HepG2 (cell line): Measurements from ENCODE around the gene TMEM100. TPM values are rescaled to one million over a fixed set of nuclear protein-coding genes. Genes with fewer than 3 reads are reported as not detected.
A peak's percentile ranks its signal among the peaks of the same experiment; 100 is the strongest.

ENCODE experiments used
- AGO1 ChIP-seq: fragments of 200-400 bp; formaldehyde crosslinking; IDR thresholded peaks from 2 replicates; pipeline ENCODE4 v1.6.1; 2017; ENCODE audit warnings: mild to moderate bottlenecking, low read depth, low read length, moderate library complexity; ENCODE audit not compliant: poor library complexity, severe bottlenecking
- AHDC1 ChIP-seq: sonication (generic); formaldehyde crosslinking; IDR thresholded peaks from 2 replicates; pipeline ENCODE4 v1.5.1; 2020; ENCODE audit warnings: mild to moderate bottlenecking, missing genetic modification reagents, borderline replicate concordance
- ATAD3A ChIP-seq: sonication (generic); formaldehyde crosslinking; IDR thresholded peaks from 2 replicates; pipeline ENCODE4 v1.4.0; 2020; ENCODE audit warnings: missing genetic modification reagents
- DRAP1 ChIP-seq: IDR thresholded peaks from 2 replicates; pipeline ENCODE4 v1.6.1; 2016; ENCODE audit warnings: missing genetic modification reagents, missing compliant biosample characterization
- EHMT2 ChIP-seq: fragments of 200-600 bp; sonication (generic); IDR thresholded peaks from 2 replicates; pipeline ENCODE4 v1.7.0; 2017; ENCODE audit warnings: antibody characterized with exemption, low read depth, low read length, borderline replicate concordance
- ETV6 ChIP-seq: sonication (generic); formaldehyde crosslinking; conservative IDR thresholded peaks from 2 replicates; pipeline ENCODE4 v1.4.0; 2020; ENCODE audit warnings: missing genetic modification reagents
- HDAC2 ChIP-seq: sonication (generic); formaldehyde crosslinking; IDR thresholded peaks from 2 replicates; pipeline ENCODE4 v1.4.0; 2020; ENCODE audit warnings: missing genetic modification reagents
- KLF13 ChIP-seq: sonication (generic); formaldehyde crosslinking; IDR thresholded peaks from 2 replicates; pipeline ENCODE4 v1.4.0; 2020; ENCODE audit warnings: mild to moderate bottlenecking, missing genetic modification reagents
- MAX ChIP-seq: IDR thresholded peaks from 2 replicates; pipeline ENCODE4 v1.6.1; 2012; ENCODE audit warnings: inconsistent platforms
- MTA1 ChIP-seq: sonication (generic); formaldehyde crosslinking; IDR thresholded peaks from 2 replicates; pipeline ENCODE4 v1.4.0; 2020; ENCODE audit warnings: missing genetic modification reagents, mild to moderate bottlenecking, borderline replicate concordance
- PRDM4 ChIP-seq: sonication (generic); formaldehyde crosslinking; IDR thresholded peaks from 2 replicates; pipeline ENCODE4 v1.9.0; 2021; ENCODE audit warnings: missing genetic modification reagents, borderline replicate concordance
- REL ChIP-seq: sonication (generic); formaldehyde crosslinking; conservative IDR thresholded peaks from 2 replicates; pipeline ENCODE4 v1.8.0; 2022; ENCODE audit warnings: mild to moderate bottlenecking, missing genetic modification reagents, moderate library complexity
- REPIN1 ChIP-seq: sonication (generic); formaldehyde crosslinking; IDR thresholded peaks from 2 replicates; pipeline ENCODE4 v1.8.0; 2022; ENCODE audit warnings: missing genetic modification reagents, low read depth, mild to moderate bottlenecking, borderline replicate concordance
- SP4 ChIP-seq: sonication (generic); formaldehyde crosslinking; IDR thresholded peaks from 2 replicates; pipeline ENCODE4 v1.8.1; 2023; ENCODE audit warnings: mild to moderate bottlenecking, missing genetic modification reagents
- TFDP2 ChIP-seq: sonication (generic); formaldehyde crosslinking; IDR thresholded peaks from 2 replicates; pipeline ENCODE4 v1.4.0; 2020; ENCODE audit warnings: missing genetic modification reagents
- THAP11 ChIP-seq: IDR thresholded peaks from 2 replicates; pipeline ENCODE4 v1.6.1; 2016; ENCODE audit warnings: missing biosample characterization, missing genetic modification reagents
- YEATS4 ChIP-seq: sonication (generic); formaldehyde crosslinking; IDR thresholded peaks from 2 replicates; pipeline ENCODE4 v1.4.0; 2020; ENCODE audit warnings: missing genetic modification reagents, borderline replicate concordance
- ZMYM2 ChIP-seq: sonication (generic); formaldehyde crosslinking; IDR thresholded peaks from 2 replicates; pipeline ENCODE4 v1.8.0; 2022; ENCODE audit warnings: mild to moderate bottlenecking, missing genetic modification reagents
- polyA plus RNA-seq, 8 experiments: library from polyadenylated mRNA; depleted of rRNA in 3 of 8; stranded (reverse) in 7 of 8; unstranded in 1 of 8; fragments of >200 nt; fragmentation: Illumina TruSeq in 4 of 8; extraction: Trizol in 4 of 8; gene quantifications; 2 replicates each; pipeline versions ENCODE4 v1.2.1 to v1.2.3, GENCODE V29; 2011 to 2016; ENCODE audit warnings: low read depth in 4 of 8, missing spikeins in 1 of 8, mixed read lengths in 1 of 8; ENCODE audit not compliant: insufficient read depth in 1 of 8
- total RNA-seq, 5 experiments: library from RNA; depleted of rRNA; stranded (reverse); fragments of >200 nt; fragmentation: Illumina TruSeq; extraction: Trizol; gene quantifications; 2 replicates each; pipeline ENCODE4 v1.2.3, GENCODE V29; 2016; ENCODE audit warnings: low read depth in 1 of 5

TMEM100 gene
- total and polyA plus RNA-seq, 2 of the 13 experiments (the other 11 are each of a cell fraction or from before 2014, with no cell fraction given), result not detected

- peak; percentile 20; the same call in 1 of the 2 replicates for TF ChIP-seq TFDP2 (CRISPR knock-in tag)
- 0 out of 2 replicates have a peak, but pooled peaks have one; percentile 67 for TF ChIP-seq PRDM4
- peak; percentile 92 for TF ChIP-seq DRAP1 (CRISPR knock-in tag)
- peak; percentile 89; the same call in 1 of the 2 replicates for TF ChIP-seq AHDC1 (CRISPR knock-in tag)
- peak; percentile 90; the same call in 1 of the 2 replicates for TF ChIP-seq KLF13 (CRISPR knock-in tag)
- TF ChIP-seq EHMT2, result no peak
- TF ChIP-seq ETV6 (CRISPR knock-in tag), result peak; percentile 84
- TF ChIP-seq HDAC2, result peak; percentile 77
- TF ChIP-seq MAX, result peak; percentile 55; the same call in 1 of the 2 replicates
- TF ChIP-seq ATAD3A (CRISPR knock-in tag), result no peak
- TF ChIP-seq REPIN1 (CRISPR knock-in tag), result peak; percentile 84
- no peak for TF ChIP-seq ZMYM2 (CRISPR knock-in tag)
- peak; percentile 59; the same call in 1 of the 2 replicates for TF ChIP-seq REL (CRISPR knock-in tag)
- peak; percentile 68; the same call in 1 of the 2 replicates for TF ChIP-seq MTA1 (CRISPR knock-in tag)
- peak; percentile 89 for TF ChIP-seq YEATS4 (CRISPR knock-in tag)
- peak; percentile 84 for TF ChIP-seq THAP11
- TF ChIP-seq SP4 (CRISPR knock-in tag), result peak; percentile 90
- peak; percentile 66 for TF ChIP-seq AGO1
Observed at GRCh38 chr17:55750750-55751657, 28.3 kb upstream of the TMEM100 start, which contains the start of gene PCTP (continued).
